SK-N-SH (cell line): ENCODE results near the gene RGS9.

Source experiments
- CTCF ChIP-seq: fragments of 200-600 bp; sonication (generic); IDR thresholded peaks from 2 replicates; pipeline ENCODE4 v1.6.1; 2017; ENCODE audit warnings: antibody characterized with exemption, mild to moderate bottlenecking, moderate library complexity
- EP300 ChIP-seq, 2 experiments: IDR thresholded peaks; 2 replicates each; pipeline versions ENCODE4 v1.4.0 to v1.6.1; 2012; ENCODE audit warnings: borderline replicate concordance in 1 of 2, low read depth in 1 of 2, low read length in 1 of 2
- FOXM1 ChIP-seq: IDR thresholded peaks from 2 replicates; pipeline ENCODE4 v1.4.0; 2012; ENCODE audit warnings: low read depth, mild to moderate bottlenecking
- POLR2AphosphoS5 ChIP-seq: IDR thresholded peaks from 2 replicates; pipeline ENCODE4 v1.6.1; 2012; ENCODE audit warnings: low read depth, low read length
- TF ChIP-seq, protein P1 (sequence below): IDR thresholded peaks from 2 replicates; pipeline ENCODE4 v1.4.0; 2012; ENCODE audit warnings: low read depth

- no peak for TF ChIP-seq POLR2AphosphoS5
- TF ChIP-seq CTCF, result no peak
- TF ChIP-seq FOXM1, result no peak
- no peak for TF ChIP-seq EP300 (IDR thresholded peaks at IDR 0.05; ENCODE audit: borderline replicate concordance in 1 of 2, low read depth in 1 of 2, low read length in 1 of 2)
- TF ChIP-seq, protein P1, sequence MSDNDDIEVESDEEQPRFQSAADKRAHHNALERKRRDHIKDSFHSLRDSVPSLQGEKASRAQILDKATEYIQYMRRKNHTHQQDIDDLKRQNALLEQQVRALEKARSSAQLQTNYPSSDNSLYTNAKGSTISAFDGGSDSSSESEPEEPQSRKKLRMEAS, result no peak
Observed at GRCh38 chr17:65259281-65259680, 122.1 kb downstream of the RGS9 start.
